ENCODE results near the gene GAPDH. TPM values are rescaled to one million over a fixed set of nuclear protein-coding genes. Genes with fewer than 3 reads are reported as not detected.
"Not testable (repeated sequence)": the region's sequence is repeated elsewhere in the genome, so short reads cannot be mapped to it uniquely, and the experiment has no call there.

The GAPDH gene
- polyA plus RNA-seq (ENCODE audit: insufficient read length) = 1,959 TPM
- long read RNA-seq, donor 1, transcript GAPDH-204 (8 exons, 1,256 nt) = minor isoform, 85 of 2,775 reads
- long read RNA-seq, donor 1, transcript GAPDH-201 (9 exons, 1,875 nt) = major isoform, 1,279 of 2,775 reads
- long read RNA-seq, donor 1, partial matches to known transcripts = 1,322 of 2,775 reads
- long read RNA-seq, donor 1, other reads (novel, unspliced or antisense) = 83 of 2,775 reads
- long read RNA-seq, donor 2, transcript GAPDH-204 (8 exons, 1,256 nt) = minor isoform, 54 of 2,143 reads
- long read RNA-seq, donor 2, transcript GAPDH-201 (9 exons, 1,875 nt) = major isoform, 1,196 of 2,143 reads
- long read RNA-seq, donor 2, transcript GAPDH-210 (2 exons, 390 nt) = minor isoform, 8 of 2,143 reads
- long read RNA-seq, donor 2, partial matches to known transcripts = 800 of 2,143 reads
- long read RNA-seq, donor 2, other reads (novel, unspliced or antisense) = 81 of 2,143 reads
- long read RNA-seq, donor 3, transcript GAPDH-204 (8 exons, 1,256 nt) = minor isoform, 28 of 1,810 reads
- long read RNA-seq, donor 3, transcript GAPDH-210 (2 exons, 390 nt) = minor isoform, 5 of 1,810 reads
- long read RNA-seq, donor 3, transcript GAPDH-201 (9 exons, 1,875 nt) = major isoform, 877 of 1,810 reads
- long read RNA-seq, donor 3, partial matches to known transcripts = 836 of 1,810 reads
- long read RNA-seq, donor 3, other reads (novel, unspliced or antisense) = 61 of 1,810 reads
- long read RNA-seq, donor 4, transcript GAPDH-201 (9 exons, 1,875 nt) = major isoform, 70 of 390 reads
- long read RNA-seq, donor 4, transcript GAPDH-204 (8 exons, 1,256 nt) = minor isoform, 5 of 390 reads
- long read RNA-seq, donor 4, partial matches to known transcripts = 314 of 390 reads
- long read RNA-seq, donor 4, other reads (novel, unspliced or antisense) = 0 of 390 reads
- long read RNA-seq, donor 5, transcript GAPDH-201 (9 exons, 1,875 nt) = major isoform, 2,235 of 3,829 reads
- long read RNA-seq, donor 5, transcript GAPDH-204 (8 exons, 1,256 nt) = minor isoform, 149 of 3,829 reads
- long read RNA-seq, donor 5, partial matches to known transcripts = 1,277 of 3,829 reads
- long read RNA-seq, donor 5, other reads (novel, unspliced or antisense) = 159 of 3,829 reads
- long read RNA-seq, donor 6, transcript GAPDH-205 (9 exons, 1,348 nt) = minor isoform, 6 of 2,740 reads
- long read RNA-seq, donor 6, transcript GAPDH-201 (9 exons, 1,875 nt) = major isoform, 1,205 of 2,740 reads
- long read RNA-seq, donor 6, transcript GAPDH-210 (2 exons, 390 nt) = minor isoform, 6 of 2,740 reads
- long read RNA-seq, donor 6, transcript GAPDH-204 (8 exons, 1,256 nt) = minor isoform, 79 of 2,740 reads
- long read RNA-seq, donor 6, partial matches to known transcripts = 1,402 of 2,740 reads
- long read RNA-seq, donor 6, other reads (novel, unspliced or antisense) = 41 of 2,740 reads
- long read RNA-seq, donor 7, transcript GAPDH-208 (8 exons, 1,333 nt) = minor isoform, 5 of 3,020 reads
- long read RNA-seq, donor 7, transcript GAPDH-204 (8 exons, 1,256 nt) = minor isoform, 81 of 3,020 reads
- long read RNA-seq, donor 7, transcript GAPDH-201 (9 exons, 1,875 nt) = major isoform, 1,641 of 3,020 reads
- long read RNA-seq, donor 7, partial matches to known transcripts = 1,198 of 3,020 reads
- long read RNA-seq, donor 7, other reads (novel, unspliced or antisense) = 84 of 3,020 reads
- long read RNA-seq, donor 8, transcript GAPDH-204 (8 exons, 1,256 nt) = minor isoform, 28 of 832 reads
- long read RNA-seq, donor 8, transcript GAPDH-201 (9 exons, 1,875 nt) = major isoform, 455 of 832 reads
- long read RNA-seq, donor 8, partial matches to known transcripts = 332 of 832 reads
- long read RNA-seq, donor 8, other reads (novel, unspliced or antisense) = 14 of 832 reads

DNA sequence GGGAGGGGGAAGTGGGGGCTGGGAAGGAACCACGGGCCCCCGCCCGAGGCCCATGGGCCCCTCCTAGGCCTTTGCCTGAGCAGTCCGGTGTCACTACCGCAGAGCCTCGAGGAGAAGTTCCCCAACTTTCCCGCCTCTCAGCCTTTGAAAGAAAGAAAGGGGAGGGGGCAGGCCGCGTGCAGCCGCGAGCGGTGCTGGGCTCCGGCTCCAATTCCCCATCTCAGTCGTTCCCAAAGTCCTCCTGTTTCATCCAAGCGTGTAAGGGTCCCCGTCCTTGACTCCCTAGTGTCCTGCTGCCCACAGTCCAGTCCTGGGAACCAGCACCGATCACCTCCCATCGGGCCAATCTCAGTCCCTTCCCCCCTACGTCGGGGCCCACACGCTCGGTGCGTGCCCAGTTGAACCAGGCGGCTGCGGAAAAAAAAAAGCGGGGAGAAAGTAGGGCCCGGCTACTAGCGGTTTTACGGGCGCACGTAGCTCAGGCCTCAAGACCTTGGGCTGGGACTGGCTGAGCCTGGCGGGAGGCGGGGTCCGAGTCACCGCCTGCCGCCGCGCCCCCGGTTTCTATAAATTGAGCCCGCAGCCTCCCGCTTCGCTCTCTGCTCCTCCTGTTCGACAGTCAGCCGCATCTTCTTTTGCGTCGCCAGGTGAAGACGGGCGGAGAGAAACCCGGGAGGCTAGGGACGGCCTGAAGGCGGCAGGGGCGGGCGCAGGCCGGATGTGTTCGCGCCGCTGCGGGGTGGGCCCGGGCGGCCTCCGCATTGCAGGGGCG lies at the start of gene GAPDH:
GAPDH (plus strand) TSS at position 595 of the 772 bp plus-strand sequence. CDS start 316 bp downstream, outside the sequence.
- peak; percentile 96 for DNase-seq

DNA sequence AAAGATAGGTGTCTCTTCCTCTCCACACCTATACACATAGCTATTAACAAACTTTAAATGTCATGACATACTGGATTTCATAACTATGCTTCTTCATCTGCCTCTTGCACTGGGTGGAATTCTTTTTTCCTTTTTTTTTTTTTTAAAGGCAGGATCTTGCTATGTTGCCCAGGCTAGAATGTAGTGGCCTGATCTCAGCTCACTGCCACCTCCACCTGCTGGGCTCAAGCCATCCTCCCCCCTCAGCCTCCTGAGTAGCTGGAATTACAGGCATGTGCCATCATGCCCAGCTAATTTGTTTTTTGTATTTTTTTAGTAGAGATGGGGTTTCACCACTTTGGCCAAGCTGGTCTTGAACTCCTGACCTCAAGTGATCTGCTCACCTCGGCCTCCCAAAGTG lies 46.1 kb upstream of the GAPDH start:
- no peak for DNase-seq

DNA sequence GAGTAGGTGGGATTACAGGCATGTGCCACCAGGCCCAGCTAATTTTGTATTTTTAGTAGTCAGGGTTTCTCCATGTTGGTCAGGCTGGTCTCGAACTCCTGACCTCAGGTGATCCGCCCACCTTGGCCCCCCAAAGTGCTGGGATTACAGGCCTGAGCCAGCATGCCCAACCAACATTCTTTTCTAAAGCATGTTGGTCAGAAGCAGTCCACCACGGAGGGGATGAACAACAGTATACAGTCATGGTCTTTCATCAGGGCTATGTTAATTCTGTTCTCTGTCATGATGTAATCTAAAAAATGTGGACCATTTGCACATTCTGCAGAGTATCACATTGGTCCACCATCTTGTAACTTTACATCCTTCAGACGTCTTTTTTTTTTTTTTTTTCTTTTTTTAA lies 44.9 kb upstream of the GAPDH start:
- no peak for DNase-seq

DNA sequence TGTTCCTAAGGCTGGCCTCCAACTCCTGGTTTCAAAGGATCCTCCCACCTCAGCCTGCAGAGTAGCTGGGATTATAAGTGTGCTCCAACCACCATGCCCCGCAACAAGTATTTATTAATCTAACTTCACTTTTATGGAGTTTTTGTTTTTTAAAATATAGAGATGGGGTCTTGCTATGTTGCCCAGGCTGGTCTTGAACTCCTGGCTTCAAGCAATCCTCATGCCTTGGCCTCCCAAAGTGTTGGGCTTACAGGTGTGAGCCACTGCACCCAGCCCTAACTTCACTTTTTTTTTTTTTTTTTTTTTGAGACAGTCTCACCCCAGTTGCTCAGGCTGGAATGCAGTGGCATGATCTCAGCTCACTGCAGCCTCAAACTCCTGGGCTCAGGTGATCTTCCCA lies 43.6 kb upstream of the GAPDH start:
- not testable (repeated sequence) for DNase-seq

DNA sequence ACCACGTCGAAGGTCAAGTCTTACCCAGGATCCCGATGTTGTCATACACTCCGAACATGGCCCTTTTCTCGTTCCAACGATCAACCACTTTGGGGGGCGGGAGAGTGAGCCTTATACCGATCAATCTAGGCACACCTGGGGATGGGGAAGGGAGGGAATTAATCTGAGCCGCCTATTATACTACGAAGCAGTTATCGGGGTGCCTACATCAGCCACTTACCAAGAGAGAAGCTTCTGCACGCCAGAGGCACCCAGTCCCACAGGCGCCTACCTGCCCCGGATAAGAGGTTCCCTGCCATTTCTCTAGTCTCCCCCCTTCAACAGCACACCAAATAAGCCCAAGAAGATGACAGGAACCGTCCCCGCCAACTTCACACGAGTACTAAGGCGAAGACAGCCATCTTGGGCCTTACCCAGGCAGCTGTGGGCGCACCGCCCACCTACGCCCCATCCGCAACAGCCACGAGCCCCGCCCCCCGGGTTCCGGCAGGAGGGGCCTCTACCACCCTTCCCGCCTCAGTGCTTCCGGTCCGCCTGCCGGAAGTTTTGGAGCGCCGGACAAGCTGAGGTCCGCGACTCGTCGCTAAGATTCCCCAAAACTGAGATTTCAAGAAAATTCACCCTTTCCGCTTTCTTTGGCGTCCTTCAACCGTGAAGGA lies 41.4 kb upstream of the GAPDH start, which contains the start of gene MRPL51:
MRPL51 (minus strand) TSS at position 425 of the 659 bp plus-strand sequence; CDS start at position 299, 126 bp downstream.
- peak; percentile 93 for DNase-seq

DNA sequence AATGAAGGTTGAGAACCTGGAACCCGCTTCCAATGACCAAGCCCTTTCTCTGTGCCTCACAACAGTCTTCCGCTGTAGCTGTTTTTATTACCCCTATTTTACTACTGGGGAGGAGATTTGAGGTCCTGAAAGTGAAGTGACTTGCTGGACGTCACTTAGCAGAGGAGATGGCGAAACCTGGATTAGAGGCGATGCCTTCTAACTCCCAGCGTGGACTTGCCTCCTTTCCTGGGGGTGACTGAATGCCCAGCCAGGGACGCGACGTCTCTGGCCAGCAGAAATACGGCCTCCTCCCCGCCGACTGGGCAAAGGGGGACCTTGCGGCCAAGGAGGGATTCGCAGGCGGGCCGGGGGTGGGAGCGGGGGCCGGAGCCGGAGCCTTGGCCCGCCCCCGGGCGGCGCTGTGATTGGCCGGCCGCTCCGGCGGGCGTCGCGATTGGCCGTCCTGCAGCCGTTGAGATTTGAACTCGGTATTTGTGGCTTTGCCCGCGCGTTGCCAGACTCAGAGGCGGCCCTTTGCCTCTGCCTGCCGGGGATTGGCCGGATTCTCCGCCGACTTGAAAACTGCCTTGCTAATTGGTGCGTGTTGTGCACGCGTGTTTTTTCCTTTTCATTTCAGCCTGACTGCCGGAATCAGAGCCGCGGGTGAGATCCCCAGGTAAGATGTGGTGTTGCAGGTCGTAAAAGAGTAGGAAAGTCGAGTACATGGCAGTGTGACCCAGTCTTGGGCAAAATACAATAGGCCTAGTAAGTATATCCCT lies 40.6 kb upstream of the GAPDH start, which contains the start of gene NCAPD2:
NCAPD2 (plus strand) TSS at position 606 of the 761 bp plus-strand sequence. CDS start 997 bp downstream, outside the sequence.
- peak; percentile 94 for DNase-seq

DNA sequence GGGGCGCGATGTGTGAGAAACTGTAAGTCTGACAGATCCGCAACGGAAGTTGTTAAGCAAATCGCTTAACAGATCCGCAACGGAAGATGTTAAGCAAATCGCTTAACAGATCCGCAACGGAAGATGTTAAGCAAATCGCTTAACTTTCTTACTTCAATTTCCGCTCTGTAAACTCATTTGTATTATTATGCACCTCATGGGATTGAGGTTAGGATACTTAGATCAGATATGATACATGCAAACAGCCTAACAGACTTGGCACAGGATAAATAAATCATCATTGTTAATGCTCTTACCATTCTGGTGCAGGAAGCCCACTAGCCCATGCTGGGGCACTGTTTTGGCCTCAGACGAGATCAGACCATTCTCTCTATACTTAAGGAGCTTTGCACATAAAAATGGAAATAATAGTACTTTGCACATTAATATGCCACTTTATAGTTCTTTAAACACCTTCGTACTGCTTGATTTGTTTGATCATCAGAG lies 40.0 kb upstream of the GAPDH start:
- peak; percentile 11 for DNase-seq

DNA sequence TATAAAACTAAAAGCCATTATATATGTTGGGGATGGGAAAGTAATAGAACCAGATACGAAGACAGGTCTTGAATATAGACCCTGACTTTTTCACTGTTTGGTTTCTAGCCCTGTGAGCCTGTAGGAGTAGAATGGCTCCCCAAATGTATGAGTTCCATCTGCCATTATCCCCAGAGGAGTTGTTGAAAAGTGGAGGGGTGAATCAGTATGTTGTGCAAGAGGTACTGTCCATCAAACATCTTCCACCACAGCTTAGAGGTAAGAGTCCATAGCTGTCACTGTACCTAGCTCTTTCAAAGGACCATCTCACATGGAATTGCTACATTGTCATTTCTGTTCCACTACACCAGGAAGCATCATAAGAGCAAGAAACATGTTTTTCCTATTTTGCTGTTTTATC lies 39.3 kb upstream of the GAPDH start:
- no peak for DNase-seq

DNA sequence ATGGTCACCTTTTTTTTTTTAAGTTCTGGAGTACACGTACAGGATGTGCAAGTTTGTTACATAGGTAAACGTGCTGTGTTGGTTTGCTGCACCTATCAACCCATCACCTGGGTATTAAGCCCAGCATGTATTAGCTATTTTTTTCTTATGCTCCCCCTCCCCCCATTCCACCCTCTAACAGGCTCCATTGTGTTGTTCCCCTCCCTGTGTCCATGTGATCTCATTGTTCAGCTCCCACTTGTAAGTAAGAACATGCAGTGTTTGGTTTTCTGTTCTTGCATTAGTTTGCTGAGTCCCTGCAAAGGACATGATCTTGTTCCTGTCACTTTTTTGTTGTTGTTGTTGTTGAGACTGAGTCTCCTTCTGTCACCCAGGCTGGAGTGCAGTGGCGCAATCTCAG lies 37.0 kb upstream of the GAPDH start:
- not testable (repeated sequence) for DNase-seq

DNA sequence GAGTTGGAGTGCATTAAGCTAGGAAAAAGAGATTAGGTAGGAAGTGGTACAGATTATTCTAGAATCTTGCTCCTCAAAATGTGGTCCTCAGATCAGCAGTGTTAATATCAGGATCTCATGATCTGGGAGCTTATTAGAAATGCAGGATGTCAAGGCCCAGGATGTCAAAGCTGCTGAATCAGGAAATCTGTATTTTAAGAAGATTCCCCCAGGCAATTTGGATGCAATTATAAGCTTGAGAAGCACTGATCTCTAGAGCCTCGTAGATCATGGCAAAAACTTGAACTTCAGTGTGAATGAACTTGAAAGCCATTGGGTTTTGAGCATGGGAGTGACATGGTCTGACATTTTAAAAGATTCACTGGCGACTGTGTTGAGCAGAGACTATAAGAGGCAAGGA lies 33.9 kb upstream of the GAPDH start:
- no peak for DNase-seq

DNA sequence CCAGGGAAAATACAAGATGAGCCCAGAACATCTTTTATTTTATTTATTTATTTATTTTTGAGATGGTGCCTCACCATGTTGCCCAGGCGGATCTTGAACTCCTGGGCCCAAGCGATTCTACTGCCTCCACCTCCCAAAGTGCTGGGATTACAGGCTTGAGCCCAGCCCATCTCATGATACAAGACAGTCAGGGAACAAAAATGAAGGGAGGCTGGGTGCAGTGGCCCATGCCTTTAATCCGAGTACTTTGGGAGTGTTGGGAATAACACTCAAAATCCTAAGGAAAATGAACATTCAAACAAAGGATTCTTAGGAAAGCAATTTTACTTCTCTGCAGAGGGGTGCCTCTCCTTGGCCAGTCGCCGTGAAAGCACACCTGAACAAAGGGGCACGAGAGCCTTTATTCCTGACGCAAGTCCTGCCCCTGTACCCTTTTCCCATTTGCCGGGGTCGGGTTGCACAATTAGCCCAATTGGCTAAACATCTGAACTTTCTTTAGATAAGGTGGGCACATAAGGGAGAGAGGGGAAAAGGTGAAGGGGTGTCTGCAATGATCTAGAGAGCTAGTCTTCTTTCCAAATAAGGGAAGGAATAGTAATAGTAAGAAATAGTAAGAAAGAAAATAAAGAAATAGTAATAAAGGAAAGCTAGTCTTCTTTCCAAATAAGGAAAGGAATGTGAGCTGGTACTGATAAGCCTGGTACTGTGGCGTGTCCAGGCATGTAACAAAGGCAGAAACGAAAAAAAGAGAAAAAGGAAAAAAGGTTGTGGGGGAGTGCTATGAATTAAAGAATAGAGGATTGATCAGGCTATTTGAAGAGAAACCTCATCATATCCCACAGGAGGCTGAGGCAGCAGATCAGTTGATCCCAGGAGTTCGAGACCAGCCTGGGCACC lies 27.0 kb upstream of the GAPDH start:
- no peak for DNase-seq

DNA sequence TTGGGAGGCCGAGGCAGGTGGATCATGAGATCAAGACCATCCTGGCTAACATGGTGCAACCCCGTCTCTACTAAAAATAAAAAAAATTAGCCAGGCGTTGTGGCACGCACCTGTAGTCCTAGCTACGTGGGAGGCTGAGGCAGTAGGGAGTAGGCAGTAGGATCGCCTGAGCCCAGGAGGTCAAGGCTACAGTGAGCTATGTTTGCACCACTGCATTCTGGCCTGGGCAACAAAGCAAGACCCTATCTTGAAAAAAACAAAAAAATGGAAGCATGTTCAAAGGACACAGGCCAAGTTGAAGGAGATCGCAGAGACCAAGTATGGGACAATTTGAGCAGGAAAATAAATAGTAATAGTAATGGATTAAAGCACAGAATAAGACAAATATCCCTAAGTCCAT lies 26.2 kb upstream of the GAPDH start:
- no peak for DNase-seq

DNA sequence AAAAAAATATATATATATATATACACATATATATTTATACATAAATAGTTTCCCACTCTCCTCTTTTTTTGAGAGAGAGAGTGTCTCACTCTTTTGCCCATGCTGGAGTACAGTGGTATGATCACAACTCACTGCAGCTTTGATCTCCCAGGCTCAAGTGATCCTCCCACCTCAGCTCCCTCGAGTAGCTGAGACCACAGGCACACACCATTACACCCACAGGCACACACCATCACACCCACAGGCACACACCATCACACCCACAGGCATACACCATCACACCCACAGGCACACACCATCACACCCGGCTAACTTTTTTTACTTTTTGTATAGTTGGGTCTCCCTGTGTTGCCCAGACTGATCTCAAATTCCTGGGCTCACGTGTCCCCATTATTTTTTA lies 14.1 kb upstream of the GAPDH start:
- no peak for DNase-seq

DNA sequence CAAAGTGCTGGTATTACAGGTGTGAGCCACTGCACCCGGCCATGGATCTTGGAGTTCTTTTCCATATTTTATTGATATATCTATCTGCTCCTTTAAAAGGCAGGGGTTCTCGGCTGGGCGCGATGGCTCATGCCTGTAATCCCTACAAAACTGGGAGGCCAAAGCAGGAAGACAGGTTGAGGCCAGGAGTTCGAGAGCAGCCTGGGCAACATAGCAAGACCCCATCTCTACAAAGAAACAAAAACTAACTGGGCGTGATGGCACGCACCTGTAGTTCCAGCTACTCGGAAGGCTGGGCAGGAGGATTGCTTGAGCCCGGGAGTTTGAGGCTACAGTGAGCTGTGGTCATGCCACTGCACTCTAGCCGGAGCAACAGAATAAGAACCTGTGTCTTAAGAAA lies 12.1 kb upstream of the GAPDH start:
- DNase-seq = no peak

DNA sequence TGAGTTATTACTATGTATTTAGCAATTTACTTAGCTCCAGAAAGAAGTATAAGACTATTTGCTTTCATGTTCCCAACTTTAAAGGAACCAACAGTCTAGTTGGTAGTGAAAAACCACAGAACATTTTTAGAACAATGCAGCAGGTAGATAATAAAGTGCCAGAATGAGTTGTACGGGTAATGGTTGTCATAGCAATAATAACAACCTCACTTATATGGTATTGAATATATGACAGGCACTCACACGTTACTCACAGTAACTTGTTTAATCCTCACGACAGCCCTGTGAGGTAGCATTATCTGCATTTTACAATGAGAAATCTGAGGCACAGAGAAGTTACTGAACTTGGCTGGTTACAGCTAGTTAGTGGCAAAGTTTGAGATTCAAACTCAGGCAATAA lies 10.6 kb upstream of the GAPDH start:
- no peak for DNase-seq

DNA sequence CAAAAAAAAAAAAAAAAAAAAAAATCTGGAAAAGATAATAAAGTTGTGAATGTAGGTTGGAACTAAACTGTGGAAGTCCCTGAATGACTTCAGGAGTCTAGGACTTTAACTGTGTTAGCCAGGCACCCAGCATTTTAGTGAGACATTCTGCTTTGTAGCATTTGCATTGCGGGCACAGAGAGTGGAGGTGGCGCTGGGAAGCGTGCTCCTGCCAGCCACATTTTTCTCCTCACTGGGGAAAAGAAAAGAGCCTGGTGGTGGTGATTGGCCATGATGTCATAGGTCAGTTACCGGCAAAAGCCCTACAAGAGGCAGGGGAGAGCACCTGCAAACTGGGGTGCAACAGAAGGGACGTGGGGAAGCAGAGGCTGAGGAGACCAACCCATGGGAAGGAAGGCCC lies 9.7 kb upstream of the GAPDH start:
- no peak for DNase-seq

DNA sequence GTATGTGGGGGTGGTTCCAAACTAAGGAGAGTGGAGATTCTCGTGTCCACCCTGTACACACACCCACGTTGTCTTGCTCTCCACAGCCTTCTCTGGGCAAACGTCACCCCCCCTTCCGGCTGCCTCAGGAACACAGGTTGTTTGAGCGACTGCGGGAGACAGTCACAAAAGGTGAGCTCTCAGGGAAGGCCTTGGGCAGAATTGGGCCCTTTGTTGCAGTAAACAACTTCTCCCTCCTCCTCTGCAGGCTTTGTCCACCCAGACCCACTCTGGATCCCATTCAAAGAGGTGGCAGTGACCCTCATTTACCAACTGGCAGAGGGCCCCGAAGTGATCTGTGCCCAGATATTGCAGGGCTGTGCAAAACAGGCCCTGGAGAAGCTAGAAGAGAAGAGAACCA lies 8.1 kb upstream of the GAPDH start:
- DNase-seq = no peak
